Measurements from ENCODE around the gene AK2.
"Not testable (repeated sequence)": the region's sequence is repeated elsewhere in the genome, so short reads cannot be mapped to it uniquely, and the experiment has no call there.

AK2 gene

DNA sequence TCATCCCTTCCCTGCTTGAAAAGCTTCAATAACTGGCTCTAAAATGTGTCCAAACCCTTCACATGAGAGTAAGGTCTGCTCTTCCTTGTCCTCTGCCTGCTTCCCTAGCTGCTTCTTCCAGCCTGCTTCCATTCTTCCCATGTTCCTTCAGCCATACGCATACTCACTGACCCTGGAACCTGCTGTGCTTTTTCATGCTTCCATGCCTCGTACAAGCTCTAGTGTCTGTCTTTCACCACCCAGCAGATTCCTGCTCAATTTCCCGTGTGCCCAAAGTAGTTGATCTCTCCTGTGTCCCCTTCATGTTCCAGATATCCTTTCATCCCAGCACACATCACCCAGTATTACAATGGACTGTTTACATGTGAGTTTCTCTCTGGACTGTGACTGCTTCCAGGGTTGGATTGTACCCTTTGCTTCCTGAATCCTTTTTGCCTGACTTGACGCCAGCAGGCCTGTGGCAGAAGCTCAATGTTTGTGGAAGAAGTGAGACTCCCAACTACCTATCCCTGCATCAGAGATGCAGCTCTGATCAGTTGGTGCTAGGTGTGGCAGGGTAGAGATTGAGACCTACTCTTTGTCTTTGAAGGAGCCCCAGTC lies 36.2 kb downstream of the AK2 start:
- no peak for DNase-seq (ENCODE audit: low read depth in 2 of 2)

DNA sequence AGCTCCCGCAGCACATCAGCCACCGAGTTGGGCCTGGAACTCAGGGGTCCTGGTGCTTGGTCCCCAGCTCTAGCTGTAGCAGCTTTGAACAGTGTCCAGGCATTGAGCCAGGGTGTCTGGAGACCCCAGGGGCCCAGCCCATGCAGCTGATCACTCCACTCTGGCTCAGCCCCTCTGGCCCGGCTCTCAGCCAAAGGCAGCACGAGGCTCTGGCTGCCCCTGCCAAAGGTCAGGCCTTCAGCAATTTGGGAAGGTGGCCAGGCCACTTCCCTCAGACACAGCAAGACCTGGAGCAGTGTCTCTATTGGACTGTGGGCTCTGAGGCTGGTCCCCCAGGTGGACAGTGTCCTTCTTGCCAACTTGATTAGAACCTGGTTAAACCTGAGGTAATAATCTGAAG lies 37.7 kb downstream of the AK2 start:
- DNase-seq (ENCODE audit: low read depth in 2 of 2) = no peak

DNA sequence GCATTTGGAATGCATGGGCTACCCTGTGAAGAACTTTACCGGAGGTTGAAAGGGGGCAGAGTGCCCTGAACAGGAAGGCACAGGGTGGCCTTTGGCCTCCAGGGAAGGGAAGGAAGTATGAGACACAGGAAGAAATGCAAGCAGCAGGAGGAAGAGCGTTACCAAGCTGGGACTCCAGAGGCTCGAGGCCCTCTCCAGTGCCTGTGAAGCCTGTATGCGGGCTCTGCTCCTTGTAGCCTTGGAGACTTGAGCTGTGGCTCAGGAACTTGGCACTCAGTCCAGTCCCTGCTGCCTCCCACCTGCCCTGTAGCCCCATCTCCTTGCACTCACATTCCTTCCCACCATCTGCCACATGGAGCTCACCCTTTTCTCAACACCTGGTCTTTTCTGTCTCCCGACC lies 38.6 kb downstream of the AK2 start:
- no peak for DNase-seq (ENCODE audit: low read depth in 2 of 2)

DNA sequence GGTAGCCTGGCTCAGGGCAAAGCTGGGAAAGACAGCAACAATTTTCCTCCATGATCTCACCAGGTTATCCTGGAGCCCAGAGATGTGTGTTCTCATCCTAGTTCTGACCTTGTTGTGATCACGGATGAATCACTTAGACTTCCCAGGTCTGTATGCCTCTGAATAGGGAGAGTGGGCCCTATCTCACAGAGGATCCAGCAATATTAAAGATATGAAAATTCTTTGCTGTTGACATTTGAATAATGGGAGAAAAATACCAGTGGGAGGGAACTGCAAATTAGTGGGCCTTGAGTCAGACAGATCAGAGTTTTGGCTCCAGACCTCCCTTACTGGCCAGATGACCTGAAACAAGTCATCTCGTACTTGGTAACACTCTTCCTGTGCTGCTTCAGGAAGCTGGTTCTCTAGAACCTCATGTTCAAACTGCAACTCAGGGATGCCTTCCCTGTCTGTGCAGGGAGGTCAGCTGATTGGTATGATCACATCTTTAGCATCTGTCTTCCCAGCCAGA lies 39.2 kb downstream of the AK2 start:
- DNase-seq (ENCODE audit: low read depth in 2 of 2) = no peak

DNA sequence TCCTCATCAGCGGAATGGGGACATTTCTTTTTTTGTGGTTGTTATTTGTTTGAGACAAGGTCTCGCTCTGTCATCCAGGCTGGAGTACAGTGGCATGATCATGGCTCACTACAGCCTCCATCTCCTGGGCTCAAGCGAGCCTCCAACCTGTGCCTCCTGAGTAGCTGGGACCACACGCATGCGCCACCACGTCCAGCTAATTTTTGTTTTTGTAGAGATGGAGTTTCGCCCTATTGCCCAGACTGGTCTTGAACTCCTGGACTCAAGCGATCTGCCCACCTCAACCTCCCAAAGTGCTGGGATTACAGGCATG lies 43.4 kb downstream of the AK2 start:
- not testable (repeated sequence) for DNase-seq (ENCODE audit: low read depth in 2 of 2)

DNA sequence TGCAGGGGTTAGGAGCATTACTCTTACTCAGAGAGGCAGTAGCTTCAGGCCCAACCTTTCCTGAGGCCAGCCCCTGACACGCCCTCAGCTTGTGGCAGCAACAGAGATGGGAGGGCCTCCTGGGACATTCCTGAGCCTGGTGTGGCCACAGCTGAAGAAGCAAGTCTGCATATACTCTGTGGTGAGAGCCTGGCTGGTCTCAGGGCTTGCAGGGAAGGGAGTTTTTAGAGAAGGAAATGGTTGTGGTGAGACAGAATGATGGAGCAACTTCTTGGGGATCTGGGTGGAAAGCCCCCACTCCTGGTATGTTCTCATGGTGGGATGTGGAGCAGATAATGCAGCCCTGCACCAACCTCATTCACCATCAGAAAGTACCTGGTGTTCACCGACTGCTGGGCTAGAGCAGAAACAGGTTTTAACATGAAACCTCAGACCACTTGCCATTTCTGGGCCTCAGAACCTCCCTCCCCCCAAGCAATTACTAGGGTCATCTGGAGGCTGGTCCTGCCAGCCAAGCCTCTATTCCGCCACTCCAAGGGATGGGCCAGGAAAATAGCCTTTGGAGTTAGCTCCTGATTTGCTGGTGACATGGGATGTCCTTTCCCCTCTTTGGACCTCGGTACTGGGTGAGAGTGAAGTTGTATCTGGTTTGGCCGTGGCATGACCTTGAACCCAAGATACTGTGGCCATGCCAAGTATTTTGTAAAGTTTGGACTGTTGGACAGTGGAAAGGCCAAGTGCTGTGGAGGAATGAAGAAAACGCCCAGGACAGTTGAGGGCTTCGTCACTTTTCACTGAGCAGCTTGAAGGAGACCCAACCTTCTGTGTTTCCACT lies 44.0 kb downstream of the AK2 start:
- peak in 1 of 2 donors; percentile 25 for DNase-seq (ENCODE audit: low read depth in 2 of 2)

DNA sequence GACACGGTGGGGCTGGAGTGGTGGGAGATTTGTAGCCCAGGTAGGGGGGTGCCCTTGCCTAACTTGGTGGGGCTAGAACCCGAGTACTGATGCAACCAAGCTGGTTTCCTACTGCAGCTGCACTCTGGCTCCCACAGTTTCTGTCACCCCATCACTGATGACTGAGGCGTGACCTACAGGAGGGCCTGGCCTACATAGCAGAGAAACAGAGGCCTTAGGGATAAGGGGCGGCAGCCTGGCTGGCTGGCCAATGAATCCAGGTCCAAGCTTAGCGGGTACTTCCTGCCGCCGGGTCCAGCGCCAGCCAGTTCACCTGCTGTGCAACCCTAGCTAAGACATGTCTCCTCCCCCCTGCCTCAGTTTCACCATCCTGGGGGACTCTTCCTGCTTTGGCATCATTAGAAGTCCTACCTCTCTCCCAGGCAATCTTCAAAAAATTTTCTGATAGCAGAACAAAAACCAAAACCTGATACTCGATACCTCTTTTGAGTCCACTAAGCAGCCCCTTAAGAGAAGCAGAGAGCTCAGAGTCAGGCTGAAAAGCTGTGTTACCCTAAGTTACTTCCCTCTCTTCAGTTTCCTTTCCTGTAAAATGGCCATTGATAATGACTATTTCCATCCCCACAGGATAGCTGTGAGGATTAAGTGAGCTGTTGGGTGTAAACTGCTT lies 44.7 kb downstream of the AK2 start:
- no peak for DNase-seq (ENCODE audit: low read depth in 2 of 2)

DNA sequence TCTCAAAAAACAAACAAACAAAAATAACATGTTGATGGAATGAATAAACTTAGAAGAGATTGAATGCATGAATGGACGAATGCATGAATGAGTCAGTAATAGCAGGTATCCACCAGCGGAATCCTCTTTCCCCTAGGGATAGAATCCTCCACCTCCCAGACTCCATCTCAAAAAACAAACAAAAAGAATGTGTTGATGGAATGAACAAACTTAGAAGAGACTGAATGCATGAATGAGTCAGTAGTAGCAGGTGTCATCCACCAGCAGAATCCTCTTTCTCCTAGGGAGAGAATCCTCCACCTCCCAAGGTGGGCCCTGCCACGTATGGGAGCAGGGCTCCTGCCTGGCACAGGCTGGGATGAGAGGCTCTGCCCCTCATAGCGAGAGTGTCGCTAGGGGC lies 45.3 kb downstream of the AK2 start:
- no peak for DNase-seq (ENCODE audit: low read depth in 2 of 2)

DNA sequence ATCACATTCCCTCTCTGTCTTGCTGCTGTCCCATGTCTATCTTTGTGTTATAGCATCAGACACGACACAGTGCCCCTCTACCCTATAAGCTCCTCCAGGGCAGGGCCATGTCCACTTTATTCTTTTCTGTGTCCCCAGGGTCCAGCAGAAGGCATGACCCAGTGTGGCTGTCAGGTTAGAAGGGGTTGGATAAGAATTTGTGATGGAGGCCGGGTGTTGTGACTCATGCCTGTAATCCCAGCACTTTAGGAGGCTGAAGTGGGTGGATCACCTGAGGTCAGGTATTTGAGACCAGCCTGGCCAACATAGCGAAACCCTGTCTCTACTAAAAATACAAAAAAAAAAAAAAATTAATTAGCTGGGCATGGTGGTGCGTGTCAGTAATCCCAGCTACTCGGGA lies 45.8 kb downstream of the AK2 start:
- no peak for DNase-seq (ENCODE audit: low read depth in 2 of 2)

DNA sequence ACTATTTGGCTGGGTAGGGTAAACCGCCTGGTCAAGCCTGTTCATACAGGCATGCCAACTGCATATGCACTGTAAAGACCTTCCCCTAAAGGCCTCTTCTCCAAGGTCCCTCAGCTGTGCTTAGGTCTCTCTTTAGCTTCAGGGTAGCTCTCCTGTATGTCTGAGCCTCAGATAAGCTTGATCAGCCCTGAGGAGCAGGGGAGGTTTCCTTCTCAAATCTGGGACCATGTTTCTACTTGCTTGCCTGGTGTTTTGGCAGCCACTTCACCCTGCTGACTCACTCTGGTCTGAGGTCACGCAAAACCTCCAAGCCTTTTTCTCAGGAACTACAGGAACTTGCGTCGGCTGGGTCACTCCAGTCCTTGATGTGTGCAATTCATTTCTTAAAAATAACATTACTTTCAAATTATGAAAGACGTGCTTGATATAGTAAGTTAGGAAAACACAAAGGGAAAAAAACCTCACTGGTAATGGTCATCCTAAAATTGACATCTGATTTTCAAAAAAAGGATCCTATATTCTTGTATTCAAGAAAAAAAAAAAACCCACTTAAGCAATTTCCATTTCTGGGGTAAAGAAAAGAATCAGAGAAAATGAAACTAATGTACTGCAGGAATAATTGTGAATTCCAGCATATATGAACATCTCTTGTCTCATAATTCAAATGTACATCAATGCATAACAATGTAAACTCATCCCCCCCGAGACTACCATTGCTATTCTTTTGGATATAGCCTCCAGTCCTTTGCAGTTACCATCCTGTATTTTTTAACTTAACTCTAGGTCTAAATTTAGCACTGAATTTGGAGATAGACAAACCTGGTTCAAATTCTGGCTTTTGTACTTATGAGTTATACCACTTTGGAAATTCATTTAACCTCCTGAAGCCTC lies 47.3 kb downstream of the AK2 start:
- DNase-seq (ENCODE audit: low read depth in 2 of 2) = no peak

DNA sequence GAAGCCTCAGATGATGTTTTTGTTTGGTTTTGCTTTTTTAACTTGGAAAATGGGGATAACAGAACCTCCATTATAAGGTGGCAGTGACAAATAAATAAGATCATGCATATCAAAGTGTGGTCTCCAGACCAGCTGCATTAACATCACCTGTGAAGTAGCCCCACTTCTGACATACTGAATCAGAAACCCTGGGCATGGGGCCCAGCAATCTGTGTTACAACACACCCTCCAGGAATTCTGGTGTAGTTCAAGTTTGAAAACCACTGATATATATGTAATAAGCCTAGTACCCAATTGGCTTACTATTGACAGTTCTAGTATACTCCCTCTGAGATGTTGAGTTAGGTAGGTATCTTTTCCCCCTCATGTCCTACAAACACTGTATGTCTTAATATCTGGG lies 48.0 kb downstream of the AK2 start:
- no peak for DNase-seq (ENCODE audit: low read depth in 2 of 2)

DNA sequence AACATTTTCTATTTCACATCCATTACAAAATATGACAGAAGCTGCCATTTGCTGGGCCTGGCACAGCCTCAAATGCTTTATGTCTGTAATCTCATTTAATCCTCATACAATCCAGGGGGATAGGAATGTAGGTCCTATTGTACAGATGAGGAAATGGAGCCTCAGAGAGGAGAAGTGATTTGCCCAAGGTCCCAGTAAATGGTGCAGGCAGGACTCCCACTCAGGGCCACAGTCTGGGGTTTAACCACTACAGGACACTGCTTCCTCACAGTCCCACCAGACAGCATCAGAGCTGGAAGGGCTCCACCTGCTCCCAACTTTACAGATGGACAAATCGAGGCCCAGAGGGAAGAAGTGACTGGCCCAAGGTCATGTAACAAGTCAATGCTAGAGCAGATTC lies 51.5 kb downstream of the AK2 start:
- DNase-seq (ENCODE audit: low read depth in 2 of 2) = no peak

DNA sequence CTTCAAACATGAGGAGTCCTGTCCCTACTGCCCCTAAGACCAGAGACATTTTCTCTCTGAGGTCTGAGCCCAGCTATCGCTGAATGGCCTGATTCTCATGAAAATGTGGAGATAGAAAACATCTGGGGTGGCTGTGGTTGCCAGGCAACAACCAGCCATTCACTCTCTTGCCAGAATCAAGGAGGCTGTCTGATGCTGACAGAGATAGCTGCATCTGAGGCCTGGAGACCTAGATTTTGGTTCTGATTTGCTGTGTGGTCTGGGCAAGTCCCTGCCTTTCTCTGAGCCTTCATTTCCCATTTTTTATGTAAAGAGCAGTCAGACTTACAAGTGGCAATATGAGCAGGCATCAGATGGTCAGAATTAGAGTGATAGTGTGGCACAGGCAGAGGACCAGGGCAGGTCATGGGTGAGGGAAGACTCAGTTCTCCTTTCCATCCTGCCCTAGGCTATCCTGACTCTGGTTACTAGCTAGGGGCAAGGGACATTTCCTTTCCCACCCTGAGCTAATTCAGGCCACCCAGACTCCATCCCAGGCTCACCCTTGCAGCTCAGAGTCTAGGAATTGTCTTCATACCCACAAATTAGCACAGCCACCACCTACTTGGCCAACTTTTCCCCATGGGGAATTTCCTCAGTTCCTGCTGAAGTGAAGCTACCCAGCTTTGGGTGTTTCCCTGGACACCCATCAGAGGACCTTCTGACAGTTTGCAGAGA lies 52.1 kb downstream of the AK2 start:
- no peak for DNase-seq (ENCODE audit: low read depth in 2 of 2)

DNA sequence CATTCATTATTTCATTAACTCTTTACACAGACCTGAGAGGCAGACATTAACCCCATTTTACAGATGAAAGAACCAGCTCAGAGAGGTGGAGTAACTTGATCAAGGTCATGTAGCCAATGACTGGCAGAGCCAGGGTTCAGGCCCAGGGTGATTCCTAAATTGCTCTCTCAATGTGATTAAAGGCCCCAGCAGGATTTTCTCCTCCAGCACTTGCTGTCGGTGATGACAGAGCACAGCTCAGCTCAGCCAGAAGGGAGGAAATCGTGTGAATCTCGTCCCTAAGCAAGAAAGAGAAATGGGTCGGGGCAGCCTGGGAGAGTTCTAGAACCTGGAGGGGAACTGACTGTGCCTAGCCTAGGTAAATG lies 52.6 kb downstream of the AK2 start:
- DNase-seq (ENCODE audit: low read depth in 2 of 2) = no peak

DNA sequence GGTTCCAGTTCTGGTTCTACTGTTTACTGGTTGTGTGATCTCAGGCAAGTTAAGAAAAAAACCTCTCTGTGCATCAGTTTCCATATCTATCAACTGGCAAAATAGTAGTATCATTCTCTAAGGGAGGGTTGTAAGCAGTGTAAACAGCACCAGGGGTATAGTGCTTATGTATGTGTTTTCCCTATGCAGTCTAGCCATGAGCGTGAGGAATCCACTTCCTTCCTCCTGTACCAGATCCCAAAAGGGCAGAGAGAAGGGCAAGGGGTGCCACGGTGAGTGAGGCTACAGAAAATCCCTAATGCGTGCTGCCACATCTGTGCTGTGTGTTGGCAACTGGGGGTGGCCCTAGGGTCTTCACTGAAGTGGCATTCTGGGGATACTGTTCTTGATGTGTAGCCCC lies 53.7 kb downstream of the AK2 start:
- DNase-seq (ENCODE audit: low read depth in 2 of 2) = no peak

DNA sequence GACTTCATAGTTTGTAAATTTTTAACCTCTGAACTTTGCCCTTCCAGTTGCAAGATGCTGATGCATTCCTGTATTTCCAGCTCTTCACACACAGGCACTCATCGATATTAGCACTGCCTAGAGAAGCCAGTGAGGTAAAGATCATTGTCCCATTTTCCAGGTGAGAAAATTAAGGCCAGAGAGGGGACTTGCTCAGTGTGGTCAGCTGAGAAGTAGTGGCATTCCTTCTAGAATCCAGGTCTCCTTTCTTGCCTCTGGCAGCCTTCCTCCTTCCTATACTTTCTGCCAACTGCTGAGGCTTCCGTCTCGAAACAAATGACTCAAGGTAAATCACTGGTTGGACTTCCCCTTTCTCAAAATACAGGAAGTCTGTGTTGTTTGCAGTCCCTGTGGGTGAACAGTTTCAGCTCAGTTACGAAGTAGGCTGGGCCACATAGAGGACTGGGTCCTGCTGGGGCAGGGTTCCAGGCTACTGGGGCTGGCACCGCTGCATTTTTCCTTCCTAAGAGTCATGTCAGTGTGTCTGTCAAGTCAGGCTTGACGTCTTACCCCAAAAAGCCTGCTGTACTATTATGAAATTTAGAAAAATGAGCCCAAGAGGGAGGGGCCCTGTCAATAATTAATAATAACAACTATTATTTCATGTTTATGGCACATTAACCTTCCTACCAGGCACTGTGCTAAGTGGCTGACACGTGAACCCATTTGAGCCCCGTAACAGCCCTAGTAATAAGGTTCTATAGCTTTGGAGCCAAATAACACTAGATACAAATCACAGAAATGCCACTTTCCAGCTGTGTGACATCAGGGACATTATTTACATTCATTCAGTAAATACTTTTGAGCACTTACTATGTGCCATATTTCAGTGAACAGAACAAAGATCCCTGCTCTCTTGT lies 55.4 kb downstream of the AK2 start:
- DNase-seq (ENCODE audit: low read depth in 2 of 2) = peak; percentile 32 to 41

DNA sequence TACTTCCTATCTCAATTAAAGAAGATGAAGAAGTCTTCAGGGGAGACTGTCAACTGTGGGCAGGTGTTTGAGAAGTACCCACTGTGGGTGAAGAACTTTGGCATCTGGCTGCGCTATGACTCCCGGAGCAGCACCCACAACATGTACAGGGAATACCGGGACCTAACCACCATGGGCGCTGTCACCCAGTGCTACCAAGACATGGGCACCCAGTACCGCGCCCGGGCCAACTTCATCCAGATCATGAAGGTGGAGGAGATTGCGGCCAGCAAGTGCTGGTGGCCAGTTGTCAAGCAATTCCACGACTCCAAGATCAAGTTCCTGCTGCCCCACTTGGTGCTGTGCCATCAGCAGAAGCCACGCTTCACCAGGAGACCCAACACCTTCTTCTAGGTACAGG lies 56.6 kb downstream of the AK2 start:
- no peak for DNase-seq (ENCODE audit: low read depth in 2 of 2)

DNA sequence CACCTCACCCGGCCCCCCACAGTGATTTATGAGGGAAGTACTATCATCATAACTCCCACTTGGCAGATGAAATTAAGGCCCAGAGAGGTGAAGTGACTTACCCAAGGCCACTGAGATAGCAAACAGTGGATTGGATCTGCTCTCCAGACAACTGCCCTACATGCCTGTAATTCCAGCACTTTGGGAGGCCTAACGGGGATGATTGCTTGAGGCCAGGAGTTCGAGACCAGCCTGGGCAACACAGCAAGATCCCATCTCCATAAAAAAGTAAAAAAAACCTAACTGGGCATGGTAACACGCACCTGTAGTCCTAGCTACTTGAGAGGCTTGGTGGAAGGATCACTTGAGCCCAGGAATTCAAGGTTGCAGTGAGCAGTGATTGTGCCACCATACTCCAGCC lies 57.8 kb downstream of the AK2 start:
- DNase-seq (ENCODE audit: low read depth in 2 of 2) = no peak

DNA sequence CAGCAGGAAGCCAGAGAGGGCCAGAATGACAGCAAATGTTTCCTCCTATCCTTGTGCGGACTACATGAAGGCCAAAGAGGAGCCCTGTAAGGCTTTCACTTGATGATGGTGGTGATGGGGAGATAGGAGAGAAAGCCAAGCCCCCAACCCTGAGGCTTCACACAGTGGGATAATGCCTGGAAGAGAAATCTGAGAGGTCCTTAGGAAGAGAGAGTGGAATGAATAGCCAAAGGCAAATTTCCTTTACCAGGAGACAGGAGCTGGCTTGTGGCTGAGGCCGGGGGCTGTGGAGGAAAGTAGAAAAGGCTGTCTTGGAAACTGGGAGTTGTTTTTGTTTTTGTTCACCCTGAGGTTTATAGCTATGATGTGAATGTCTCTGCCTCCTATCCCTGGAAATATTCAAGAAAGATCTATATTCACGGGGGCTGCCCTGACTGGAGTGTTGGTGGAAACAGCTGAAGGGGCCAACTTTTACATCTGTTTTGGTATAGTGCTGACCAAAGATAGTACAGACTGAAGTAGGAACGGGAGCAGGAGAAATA lies 59.1 kb downstream of the AK2 start:
- no peak for DNase-seq (ENCODE audit: low read depth in 2 of 2)

DNA sequence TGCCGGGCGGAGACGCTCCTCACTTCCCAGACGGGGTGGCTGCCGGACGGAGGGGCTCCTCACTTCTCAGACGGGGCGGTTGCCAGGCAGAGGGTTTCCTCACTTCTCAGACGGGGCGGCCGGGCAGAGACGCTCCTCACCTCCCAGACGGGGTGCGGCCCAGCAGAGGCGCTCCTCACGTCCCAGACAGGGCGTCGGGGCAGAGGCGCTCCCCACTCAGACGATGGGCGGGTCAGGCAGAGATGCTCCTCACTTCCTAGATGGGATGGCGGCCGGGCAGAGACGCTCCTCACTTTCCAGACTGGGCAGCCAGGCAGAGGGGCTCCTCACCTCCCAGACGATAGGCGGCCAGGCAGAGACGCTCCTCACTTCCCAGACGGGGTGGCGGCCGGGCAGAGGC lies 61.6 kb downstream of the AK2 start:
- DNase-seq (ENCODE audit: low read depth in 2 of 2) = not testable (repeated sequence)
